ENCODE results near the gene MFAP5. TPM values are rescaled to one million over a fixed set of nuclear protein-coding genes. Genes with fewer than 3 reads are reported as not detected.

The MFAP5 gene
- total RNA-seq, 1 donor from 2014 or later, result 105 TPM

DNA sequence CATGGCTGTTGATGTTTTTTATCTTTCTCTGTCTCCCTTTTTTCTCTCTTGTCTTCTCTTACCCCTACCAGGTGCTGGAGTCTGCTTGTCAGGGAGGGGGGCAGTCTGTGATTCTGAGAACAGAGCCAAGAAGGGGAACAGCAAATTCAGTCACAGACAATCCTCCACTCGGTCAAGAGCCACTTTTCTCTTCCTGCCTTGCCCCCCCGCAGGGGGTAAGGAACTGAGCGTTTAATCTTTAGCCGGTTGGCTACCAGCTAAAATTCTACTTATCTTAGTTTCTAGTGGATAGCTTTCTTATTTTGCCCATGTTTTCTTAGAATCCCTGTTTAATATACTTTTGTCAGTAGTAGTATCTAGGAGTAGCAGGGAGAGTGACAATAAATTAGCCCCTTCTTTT, 37.1 kb upstream of the MFAP5 start:
- FAIRE-seq, result no peak
- Histone ChIP-seq H3K9me3 (ENCODE audit: insufficient read depth, low read depth, low read length) (no peaks in the 10 kb centered on the region), H3K4me1 (ENCODE audit: insufficient read depth, low read length) (peaks cover 10% of the 10 kb centered on the region), H3K27ac (ENCODE audit: low read depth, low read length) (no peak overlapping the region), H3K4me3 (ENCODE audit: insufficient read depth, low read depth, low read length) (no peak overlapping the region), H3K27me3 (ENCODE audit: insufficient read depth, low read length) (no peaks in the 10 kb centered on the region), H3K36me3 (ENCODE audit: insufficient read depth, low read length) (no peaks in the 10 kb centered on the region), H3K4me2 (ENCODE audit: low read length) (peak overlapping the region; percentile 97), H2AFZ (ENCODE audit: low read depth, low read length) (no peak overlapping the region), H3K9ac (ENCODE audit: low read length) (peak overlapping the region; percentile 24), H3K79me2 (ENCODE audit: insufficient read depth, low read length) (peaks cover 66% of the 10 kb centered on the region), H4K20me1 (ENCODE audit: insufficient read depth, low read length) (peaks cover 44% of the 10 kb centered on the region)
- no peaks in the 10 kb centered on the region for H3K9me3 Mint-ChIP-seq (ENCODE audit: unreplicated experiment)
- peak overlapping the region; percentile 88 for H3K27ac Mint-ChIP-seq (ENCODE audit: unreplicated experiment)
- TF ChIP-seq, protein P1, sequence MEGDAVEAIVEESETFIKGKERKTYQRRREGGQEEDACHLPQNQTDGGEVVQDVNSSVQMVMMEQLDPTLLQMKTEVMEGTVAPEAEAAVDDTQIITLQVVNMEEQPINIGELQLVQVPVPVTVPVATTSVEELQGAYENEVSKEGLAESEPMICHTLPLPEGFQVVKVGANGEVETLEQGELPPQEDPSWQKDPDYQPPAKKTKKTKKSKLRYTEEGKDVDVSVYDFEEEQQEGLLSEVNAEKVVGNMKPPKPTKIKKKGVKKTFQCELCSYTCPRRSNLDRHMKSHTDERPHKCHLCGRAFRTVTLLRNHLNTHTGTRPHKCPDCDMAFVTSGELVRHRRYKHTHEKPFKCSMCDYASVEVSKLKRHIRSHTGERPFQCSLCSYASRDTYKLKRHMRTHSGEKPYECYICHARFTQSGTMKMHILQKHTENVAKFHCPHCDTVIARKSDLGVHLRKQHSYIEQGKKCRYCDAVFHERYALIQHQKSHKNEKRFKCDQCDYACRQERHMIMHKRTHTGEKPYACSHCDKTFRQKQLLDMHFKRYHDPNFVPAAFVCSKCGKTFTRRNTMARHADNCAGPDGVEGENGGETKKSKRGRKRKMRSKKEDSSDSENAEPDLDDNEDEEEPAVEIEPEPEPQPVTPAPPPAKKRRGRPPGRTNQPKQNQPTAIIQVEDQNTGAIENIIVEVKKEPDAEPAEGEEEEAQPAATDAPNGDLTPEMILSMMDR (IDR thresholded peaks at IDR 0.05; ENCODE audit: insufficient read depth, low read depth, low read length), result no peak
- peak overlapping the region; percentile 91 for H3K4me3 Mint-ChIP-seq (ENCODE audit: unreplicated experiment)
- peaks cover 4% of the 10 kb centered on the region for H3K36me3 Mint-ChIP-seq (ENCODE audit: low read depth, unreplicated experiment)
- no peak for DNase-seq (ENCODE audit: low read depth)
- no peaks in the 10 kb centered on the region for H3K27me3 Mint-ChIP-seq (ENCODE audit: low read depth, unreplicated experiment)
- peaks cover 22% of the 10 kb centered on the region for H3K4me1 Mint-ChIP-seq (ENCODE audit: low read depth, unreplicated experiment)

DNA sequence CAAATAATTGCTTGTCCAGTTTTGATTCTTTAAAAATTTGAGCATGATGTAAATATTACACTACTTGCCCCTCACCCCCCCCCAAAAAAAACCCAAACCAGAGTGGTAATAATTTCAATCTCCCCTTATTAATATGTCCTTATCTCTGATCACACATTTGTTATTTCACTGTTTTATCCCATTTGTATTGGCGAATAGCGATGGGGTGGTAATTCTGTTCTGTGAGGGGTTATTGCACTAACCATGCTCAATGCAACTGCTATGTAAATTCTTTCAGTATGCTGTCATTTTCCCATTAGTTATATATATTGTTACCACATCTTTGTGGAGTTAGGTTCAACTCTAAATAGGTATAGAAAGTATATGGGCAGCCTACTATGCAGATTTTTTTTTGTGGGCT, 36.3 kb upstream of the MFAP5 start:
- TF ChIP-seq, protein P1 (IDR thresholded peaks at IDR 0.05; ENCODE audit: insufficient read depth, low read depth, low read length), result no peak
- no peak for TF ChIP-seq EZH2 (IDR thresholded peaks at IDR 0.05; ENCODE audit: insufficient read depth, low read length)
- Mint-ChIP-seq H3K27me3 (ENCODE audit: low read depth, unreplicated experiment) (no peaks in the 10 kb centered on the region), H3K27ac (ENCODE audit: unreplicated experiment) (peak overlapping the region; percentile 78), H3K36me3 (ENCODE audit: low read depth, unreplicated experiment) (peaks cover 4% of the 10 kb centered on the region), H3K4me1 (ENCODE audit: low read depth, unreplicated experiment) (peaks cover 22% of the 10 kb centered on the region), H3K4me3 (ENCODE audit: unreplicated experiment) (peak overlapping the region; percentile 91), H3K9me3 (ENCODE audit: unreplicated experiment) (no peaks in the 10 kb centered on the region)
- peaks cover 38% of the 10 kb centered on the region for H4K20me1 ChIP-seq (ENCODE audit: insufficient read depth, low read length)
- peak overlapping the region; percentile 91 for H2AFZ ChIP-seq (ENCODE audit: low read depth, low read length)
- H3K36me3 ChIP-seq (ENCODE audit: insufficient read depth, low read length), result no peaks in the 10 kb centered on the region
- H3K4me2 ChIP-seq (ENCODE audit: low read length), result peak overlapping the region; percentile 97
- H3K27me3 ChIP-seq (ENCODE audit: insufficient read depth, low read length), result no peaks in the 10 kb centered on the region
- H3K9me3 ChIP-seq (ENCODE audit: insufficient read depth, low read depth, low read length), result no peaks in the 10 kb centered on the region
- peak overlapping the region; percentile 91 for H3K4me3 ChIP-seq (ENCODE audit: insufficient read depth, low read depth, low read length)
- FAIRE-seq (peak; percentile 37), DNase-seq (ENCODE audit: low read depth) (peak; percentile 30)
- peaks cover 58% of the 10 kb centered on the region for H3K79me2 ChIP-seq (ENCODE audit: insufficient read depth, low read length)
- H3K9ac ChIP-seq (ENCODE audit: low read length), result peak overlapping the region; percentile 98
- H3K4me1 ChIP-seq (ENCODE audit: insufficient read depth, low read length), result peaks cover 10% of the 10 kb centered on the region
- H3K27ac ChIP-seq (ENCODE audit: low read depth, low read length), result peak overlapping the region; percentile 91

DNA sequence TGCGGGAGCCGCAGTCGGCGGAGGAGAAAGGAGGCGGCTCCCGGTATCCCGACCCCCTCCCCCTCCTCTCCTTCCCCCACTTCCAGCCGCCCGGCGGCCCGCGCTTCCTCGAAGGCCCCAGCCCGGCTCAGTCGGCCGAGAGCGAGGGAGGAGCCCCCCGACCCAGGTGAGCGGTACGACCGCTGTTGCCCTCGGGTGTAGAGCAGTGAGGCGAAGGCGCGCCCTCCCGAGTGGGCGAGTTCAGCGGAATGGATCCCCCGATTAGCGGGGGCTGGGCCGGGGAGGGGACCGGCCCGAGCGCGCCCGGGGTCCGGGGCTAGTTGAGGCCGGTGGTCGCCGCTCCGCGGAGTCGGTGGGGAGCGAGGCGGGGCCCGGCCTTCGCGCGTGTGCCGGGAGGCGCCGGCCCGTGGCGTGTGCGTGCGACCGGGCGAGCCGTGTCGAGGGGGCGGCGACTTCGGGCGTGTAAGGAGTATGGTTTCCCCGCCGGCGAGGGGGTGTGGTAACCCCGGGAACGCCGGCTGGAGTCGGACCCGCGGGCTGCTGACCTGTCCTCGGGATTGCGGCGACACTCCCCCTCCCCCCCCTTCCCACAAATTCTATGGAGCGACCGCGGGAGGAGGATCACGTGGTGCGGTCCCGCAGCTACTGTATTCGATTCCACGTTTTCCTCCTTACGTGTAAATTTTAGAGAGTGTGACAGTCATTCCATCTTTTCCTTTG, 35.7 kb upstream of the MFAP5 start:
- Histone ChIP-seq H3K27me3 (ENCODE audit: insufficient read depth, low read length) (no peaks in the 10 kb centered on the region), H3K4me2 (ENCODE audit: low read length) (peak overlapping the region; percentile 97), H3K4me1 (ENCODE audit: insufficient read depth, low read length) (peaks cover 10% of the 10 kb centered on the region), H4K20me1 (ENCODE audit: insufficient read depth, low read length) (peaks cover 32% of the 10 kb centered on the region), H3K36me3 (ENCODE audit: insufficient read depth, low read length) (no peaks in the 10 kb centered on the region), H3K9me3 (ENCODE audit: insufficient read depth, low read depth, low read length) (no peaks in the 10 kb centered on the region), H3K27ac (ENCODE audit: low read depth, low read length) (peak overlapping the region; percentile 91), H3K9ac (ENCODE audit: low read length) (peak overlapping the region; percentile 98), H3K4me3 (ENCODE audit: insufficient read depth, low read depth, low read length) (peak overlapping the region; percentile 91), H2AFZ (ENCODE audit: low read depth, low read length) (peak overlapping the region; percentile 91), H3K79me2 (ENCODE audit: insufficient read depth, low read length) (peaks cover 52% of the 10 kb centered on the region)
- Mint-ChIP-seq H3K36me3 (ENCODE audit: low read depth, unreplicated experiment) (peaks cover 4% of the 10 kb centered on the region), H3K27me3 (ENCODE audit: low read depth, unreplicated experiment) (no peaks in the 10 kb centered on the region), H3K4me1 (ENCODE audit: low read depth, unreplicated experiment) (peaks cover 22% of the 10 kb centered on the region), H3K9me3 (ENCODE audit: unreplicated experiment) (no peaks in the 10 kb centered on the region), H3K4me3 (ENCODE audit: unreplicated experiment) (peak overlapping the region; percentile 91), H3K27ac (ENCODE audit: unreplicated experiment) (peak overlapping the region; percentile 83)
- TF ChIP-seq EZH2 (IDR thresholded peaks at IDR 0.05; ENCODE audit: insufficient read depth, low read length), result no peak
- TF ChIP-seq, protein P1 (IDR thresholded peaks at IDR 0.05; ENCODE audit: insufficient read depth, low read depth, low read length), result no peak
- DNase-seq (ENCODE audit: low read depth) (peak; percentile 23), FAIRE-seq (no peak)
